ENCODE measurements around the gene ESM1. TPM values are rescaled to one million over a fixed set of nuclear protein-coding genes. Genes with fewer than 3 reads are reported as not detected.

The ESM1 gene
- total RNA-seq, 1 experiment from 2014 or later, result not detected

DNA sequence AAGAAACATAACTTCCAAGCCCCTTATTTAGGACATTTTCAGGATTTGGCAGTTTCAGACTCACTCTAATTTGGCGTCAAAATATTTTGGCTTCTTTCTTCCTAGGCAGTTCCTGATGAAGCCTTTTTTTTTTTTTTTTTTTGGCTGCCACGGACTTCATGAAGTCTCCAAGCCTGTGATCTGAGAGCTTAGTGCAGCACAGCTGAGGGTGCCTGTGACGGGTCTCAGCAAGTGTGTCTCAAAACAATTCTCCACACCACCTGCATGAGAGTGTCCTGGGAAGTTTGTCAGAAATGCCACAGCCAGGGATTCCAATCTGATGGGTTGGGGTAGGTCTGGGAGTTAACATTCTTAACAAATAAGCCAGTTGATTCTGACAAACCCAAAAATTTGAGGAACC, 6.0 kb upstream of the ESM1 start:
- POLR2A ChIA-PET, result no interaction called here
- in situ Hi-C loops (cut with HindIII; ENCODE audit: low pct_unique_long_range_greater_than_20kb, low sequenced_read_pairs) (no loop called here), intact Hi-C loops (cut with micrococcal nuclease; ENCODE audit: unreplicated experiment) (no loop called here)
- no peaks in the 10 kb centered on the region for H3K36me3 ChIP-seq (ENCODE audit: control insufficient read depth, insufficient read depth, low read length)
- H3K27ac ChIP-seq (ENCODE audit: low read length), result no peak overlapping the region
- peaks cover 3% of the 10 kb centered on the region for H3K27me3 ChIP-seq (ENCODE audit: control insufficient read depth, insufficient read depth, low read length)
- TF ChIP-seq TCF7L2 (IDR thresholded peaks at IDR 0.05; ENCODE audit: low read depth, low read length), result no peak
- TF ChIP-seq, protein P1, sequence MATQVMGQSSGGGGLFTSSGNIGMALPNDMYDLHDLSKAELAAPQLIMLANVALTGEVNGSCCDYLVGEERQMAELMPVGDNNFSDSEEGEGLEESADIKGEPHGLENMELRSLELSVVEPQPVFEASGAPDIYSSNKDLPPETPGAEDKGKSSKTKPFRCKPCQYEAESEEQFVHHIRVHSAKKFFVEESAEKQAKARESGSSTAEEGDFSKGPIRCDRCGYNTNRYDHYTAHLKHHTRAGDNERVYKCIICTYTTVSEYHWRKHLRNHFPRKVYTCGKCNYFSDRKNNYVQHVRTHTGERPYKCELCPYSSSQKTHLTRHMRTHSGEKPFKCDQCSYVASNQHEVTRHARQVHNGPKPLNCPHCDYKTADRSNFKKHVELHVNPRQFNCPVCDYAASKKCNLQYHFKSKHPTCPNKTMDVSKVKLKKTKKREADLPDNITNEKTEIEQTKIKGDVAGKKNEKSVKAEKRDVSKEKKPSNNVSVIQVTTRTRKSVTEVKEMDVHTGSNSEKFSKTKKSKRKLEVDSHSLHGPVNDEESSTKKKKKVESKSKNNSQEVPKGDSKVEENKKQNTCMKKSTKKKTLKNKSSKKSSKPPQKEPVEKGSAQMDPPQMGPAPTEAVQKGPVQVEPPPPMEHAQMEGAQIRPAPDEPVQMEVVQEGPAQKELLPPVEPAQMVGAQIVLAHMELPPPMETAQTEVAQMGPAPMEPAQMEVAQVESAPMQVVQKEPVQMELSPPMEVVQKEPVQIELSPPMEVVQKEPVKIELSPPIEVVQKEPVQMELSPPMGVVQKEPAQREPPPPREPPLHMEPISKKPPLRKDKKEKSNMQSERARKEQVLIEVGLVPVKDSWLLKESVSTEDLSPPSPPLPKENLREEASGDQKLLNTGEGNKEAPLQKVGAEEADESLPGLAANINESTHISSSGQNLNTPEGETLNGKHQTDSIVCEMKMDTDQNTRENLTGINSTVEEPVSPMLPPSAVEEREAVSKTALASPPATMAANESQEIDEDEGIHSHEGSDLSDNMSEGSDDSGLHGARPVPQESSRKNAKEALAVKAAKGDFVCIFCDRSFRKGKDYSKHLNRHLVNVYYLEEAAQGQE (IDR thresholded peaks at IDR 0.05; ENCODE audit: insufficient read depth in 1 of 2, low read depth in 2 of 2, low read length in 1 of 2), result no peak
- TF ChIP-seq SIN3A (IDR thresholded peaks at IDR 0.05; ENCODE audit: borderline replicate concordance, insufficient read depth, low read depth, low read length), result no peak
- no peak for TF ChIP-seq POLR2AphosphoS5 (IDR thresholded peaks at IDR 0.05; ENCODE audit: low read depth, low read length)
- TF ChIP-seq, protein P2, sequence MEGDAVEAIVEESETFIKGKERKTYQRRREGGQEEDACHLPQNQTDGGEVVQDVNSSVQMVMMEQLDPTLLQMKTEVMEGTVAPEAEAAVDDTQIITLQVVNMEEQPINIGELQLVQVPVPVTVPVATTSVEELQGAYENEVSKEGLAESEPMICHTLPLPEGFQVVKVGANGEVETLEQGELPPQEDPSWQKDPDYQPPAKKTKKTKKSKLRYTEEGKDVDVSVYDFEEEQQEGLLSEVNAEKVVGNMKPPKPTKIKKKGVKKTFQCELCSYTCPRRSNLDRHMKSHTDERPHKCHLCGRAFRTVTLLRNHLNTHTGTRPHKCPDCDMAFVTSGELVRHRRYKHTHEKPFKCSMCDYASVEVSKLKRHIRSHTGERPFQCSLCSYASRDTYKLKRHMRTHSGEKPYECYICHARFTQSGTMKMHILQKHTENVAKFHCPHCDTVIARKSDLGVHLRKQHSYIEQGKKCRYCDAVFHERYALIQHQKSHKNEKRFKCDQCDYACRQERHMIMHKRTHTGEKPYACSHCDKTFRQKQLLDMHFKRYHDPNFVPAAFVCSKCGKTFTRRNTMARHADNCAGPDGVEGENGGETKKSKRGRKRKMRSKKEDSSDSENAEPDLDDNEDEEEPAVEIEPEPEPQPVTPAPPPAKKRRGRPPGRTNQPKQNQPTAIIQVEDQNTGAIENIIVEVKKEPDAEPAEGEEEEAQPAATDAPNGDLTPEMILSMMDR (IDR thresholded peaks at IDR 0.05), result no peak
- no peaks in the 10 kb centered on the region for H3K4me1 ChIP-seq (ENCODE audit: control insufficient read depth, insufficient read depth, low read length)
- no peak for DNase-seq (ENCODE audit: low read depth, low spot score)
- CTCF ChIA-PET, result interaction anchor here (0.7 kb wide), 1 partner anchor 593 kb away, joined by 17 read pairs; no protein-coding TSS in a partner anchor
- no peaks in the 10 kb centered on the region for H3K9me3 ChIP-seq (ENCODE audit: control insufficient read depth, insufficient read depth, low read depth, low read length)
- H3K4me3 ChIP-seq (ENCODE audit: low read depth in 2 of 2, low read length in 2 of 2), result no peak overlapping the region
- ATAC-seq, result no peak
- BruUV-seq (replicated peaks), result no TSS peak

DNA sequence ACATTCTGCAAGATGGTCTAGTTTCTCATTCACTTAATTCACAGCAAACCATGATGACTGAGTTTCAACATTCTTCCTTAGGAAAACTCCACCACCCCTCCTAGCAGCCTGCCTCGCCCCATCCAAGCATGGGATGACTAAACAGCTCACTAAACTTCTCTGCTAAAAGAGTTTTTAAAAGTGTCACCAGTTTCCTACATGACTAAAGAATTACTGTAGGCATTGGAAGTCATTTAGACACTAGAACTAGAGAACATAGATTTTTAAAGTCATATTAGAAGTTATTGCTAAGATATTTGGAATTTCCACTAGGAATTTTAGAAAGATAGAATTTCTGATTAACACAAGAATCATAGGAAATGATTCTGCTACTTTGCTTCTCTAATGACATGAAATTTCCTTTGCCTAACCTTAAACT, 5.5 kb upstream of the ESM1 start:
- TF ChIP-seq SIN3A (IDR thresholded peaks at IDR 0.05; ENCODE audit: borderline replicate concordance, insufficient read depth, low read depth, low read length) (no peak), POLR2AphosphoS5 (IDR thresholded peaks at IDR 0.05; ENCODE audit: low read depth, low read length) (no peak), TCF7L2 (IDR thresholded peaks at IDR 0.05; ENCODE audit: low read depth, low read length) (no peak)
- TF ChIP-seq, protein P1 (IDR thresholded peaks at IDR 0.05; ENCODE audit: insufficient read depth in 1 of 2, low read depth in 2 of 2, low read length in 1 of 2), result no peak
- TF ChIP-seq, protein P2 (IDR thresholded peaks at IDR 0.05), result no peak
- H3K9me3 ChIP-seq (ENCODE audit: control insufficient read depth, insufficient read depth, low read depth, low read length), result no peaks in the 10 kb centered on the region
- ATAC-seq (no peak), DNase-seq (ENCODE audit: low read depth, low spot score) (no peak)
- no peaks in the 10 kb centered on the region for H3K4me1 ChIP-seq (ENCODE audit: control insufficient read depth, insufficient read depth, low read length)
- CTCF ChIA-PET, result no interaction called here
- POLR2A ChIA-PET, result no interaction called here
- H3K27ac ChIP-seq (ENCODE audit: low read length), result no peak overlapping the region
- in situ Hi-C loops (cut with HindIII; ENCODE audit: low pct_unique_long_range_greater_than_20kb, low sequenced_read_pairs) (no loop called here), intact Hi-C loops (cut with micrococcal nuclease; ENCODE audit: unreplicated experiment) (no loop called here)
- H3K36me3 ChIP-seq (ENCODE audit: control insufficient read depth, insufficient read depth, low read length), result no peaks in the 10 kb centered on the region
- H3K4me3 ChIP-seq (ENCODE audit: low read depth in 2 of 2, low read length in 2 of 2), result no peak overlapping the region
- BruUV-seq (replicated peaks), result no TSS peak
- H3K27me3 ChIP-seq (ENCODE audit: control insufficient read depth, insufficient read depth, low read length), result peaks cover 7% of the 10 kb centered on the region

Measured in Panc1 (cell line).